Posterior vena cava (tissue), 2 donors: ENCODE results near the gene SLC6A8. TPM values are rescaled to one million over a fixed set of nuclear protein-coding genes. Genes with fewer than 3 reads are reported as not detected.
A peak's percentile ranks its signal among the peaks of the same experiment; 100 is the strongest.
"Not testable (repeated sequence)": the region's sequence is repeated elsewhere in the genome, so short reads cannot be mapped to it uniquely, and the experiment has no call there.

Experiments used
- DNase-seq: peaks from one replicate; pipeline ENCODE4 v3.0.0-alpha.2; 2020; ENCODE audit warnings: low spot score
- intact Hi-C, 2 donors: fragments of 100-400 bp; cut with DNase I; formaldehyde crosslinking; loops; one replicate each; pipeline versions ENCODE4 v1.14.1 to v1.14.2; 2022 to 2023
- total RNA-seq, 2 donors: library from RNA; stranded (reverse); fragmentation: NEBNext Ultra II Directional; extraction: Animal tissue kit (Norgen Biotek cat#: 25700); gene quantifications; one replicate each; pipeline ENCODE4 v1.2.1, GENCODE V29; 2021
- donor health status: DM: yes; HTN: yes; CAD: no.
- donor health status: DM: yes; HTN: yes; CAD: no.

The SLC6A8 gene
- total RNA-seq, 2 donors from 2014 or later, result 33.5 to 42.3 TPM

DNA sequence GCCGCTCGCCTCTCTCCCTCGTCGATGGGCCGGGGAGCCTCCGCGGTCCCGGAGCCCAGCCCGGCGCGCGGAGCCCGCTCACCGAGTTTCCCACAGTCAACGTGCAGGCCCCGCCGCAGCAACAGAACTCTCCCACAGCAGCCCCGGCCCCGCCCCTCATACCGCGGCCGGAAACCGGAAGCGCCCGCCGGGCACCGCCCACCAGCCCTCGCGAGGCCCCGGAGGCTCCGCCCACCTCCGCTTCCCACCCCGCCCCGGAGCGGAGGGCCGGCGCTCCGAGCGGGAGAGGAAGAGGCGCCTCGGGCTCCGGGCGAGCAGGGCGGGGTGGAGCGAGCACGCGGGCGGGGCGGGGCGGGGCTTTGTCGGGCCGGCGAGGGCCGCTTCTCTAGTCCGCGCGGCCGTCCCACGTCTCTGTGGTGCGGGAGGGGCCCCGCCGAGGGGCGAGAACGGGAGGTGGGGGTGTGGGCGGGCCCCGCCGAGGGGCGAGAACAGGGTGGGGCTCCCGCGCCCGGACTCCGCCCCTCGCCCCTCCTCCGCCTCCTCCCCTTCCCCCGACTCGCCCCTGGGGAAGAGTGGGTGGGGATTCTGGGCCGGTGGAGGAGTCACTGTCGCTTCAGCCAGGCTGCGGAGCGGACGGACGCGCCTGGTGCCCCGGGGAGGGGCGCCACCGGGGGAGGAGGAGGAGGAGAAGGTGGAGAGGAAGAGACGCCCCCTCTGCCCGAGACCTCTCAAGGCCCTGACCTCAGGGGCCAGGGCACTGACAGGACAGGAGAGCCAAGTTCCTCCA lies 36.7 kb downstream of the SLC6A8 start, which contains the start of the genes ABCD1 and BCAP31:
Gene ABCD1 (plus strand): TSS at position 605 of the 787 bp plus-strand sequence. CDS start 411 bp downstream, outside the sequence.
Gene BCAP31 (minus strand): TSS at position 136 of the 787 bp plus-strand sequence. CDS start 1,143 bp downstream, outside the sequence.
- peak; percentile 96 for DNase-seq
- intact Hi-C loops, result no loop called here

DNA sequence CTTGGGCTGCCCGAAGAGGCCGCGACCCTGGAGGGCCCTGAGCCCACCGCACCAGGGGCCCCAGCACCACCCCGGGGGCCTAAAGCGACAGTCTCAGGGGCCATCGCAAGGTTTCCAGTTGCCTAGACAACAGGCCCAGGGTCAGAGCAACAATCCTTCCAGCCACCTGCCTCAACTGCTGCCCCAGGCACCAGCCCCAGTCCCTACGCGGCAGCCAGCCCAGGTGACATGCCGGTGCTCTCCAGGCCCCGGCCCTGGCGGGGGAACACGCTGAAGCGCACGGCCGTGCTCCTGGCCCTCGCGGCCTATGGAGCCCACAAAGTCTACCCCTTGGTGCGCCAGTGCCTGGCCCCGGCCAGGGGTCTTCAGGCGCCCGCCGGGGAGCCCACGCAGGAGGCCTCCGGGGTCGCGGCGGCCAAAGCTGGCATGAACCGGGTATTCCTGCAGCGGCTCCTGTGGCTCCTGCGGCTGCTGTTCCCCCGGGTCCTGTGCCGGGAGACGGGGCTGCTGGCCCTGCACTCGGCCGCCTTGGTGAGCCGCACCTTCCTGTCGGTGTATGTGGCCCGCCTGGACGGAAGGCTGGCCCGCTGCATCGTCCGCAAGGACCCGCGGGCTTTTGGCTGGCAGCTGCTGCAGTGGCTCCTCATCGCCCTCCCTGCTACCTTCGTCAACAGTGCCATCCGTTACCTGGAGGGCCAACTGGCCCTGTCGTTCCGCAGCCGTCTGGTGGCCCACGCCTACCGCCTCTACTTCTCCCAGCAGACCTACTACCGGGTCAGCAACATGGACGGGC lies 37.5 kb downstream of the SLC6A8 start:
- intact Hi-C loops, result no loop called here

DNA sequence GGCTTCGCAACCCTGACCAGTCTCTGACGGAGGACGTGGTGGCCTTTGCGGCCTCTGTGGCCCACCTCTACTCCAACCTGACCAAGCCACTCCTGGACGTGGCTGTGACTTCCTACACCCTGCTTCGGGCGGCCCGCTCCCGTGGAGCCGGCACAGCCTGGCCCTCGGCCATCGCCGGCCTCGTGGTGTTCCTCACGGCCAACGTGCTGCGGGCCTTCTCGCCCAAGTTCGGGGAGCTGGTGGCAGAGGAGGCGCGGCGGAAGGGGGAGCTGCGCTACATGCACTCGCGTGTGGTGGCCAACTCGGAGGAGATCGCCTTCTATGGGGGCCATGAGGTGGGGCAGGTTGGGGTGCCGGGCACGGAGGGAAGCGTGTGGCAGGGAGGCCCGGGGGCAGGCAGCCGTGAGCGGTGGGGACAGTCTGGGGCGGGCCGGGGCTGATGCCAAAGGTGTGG lies 38.1 kb downstream of the SLC6A8 start:
- intact Hi-C loops, result no loop called here
- no peak for DNase-seq

More for the DNA sequence above, 37.5 kb downstream of the SLC6A8 start:
- no peak for DNase-seq

DNA sequence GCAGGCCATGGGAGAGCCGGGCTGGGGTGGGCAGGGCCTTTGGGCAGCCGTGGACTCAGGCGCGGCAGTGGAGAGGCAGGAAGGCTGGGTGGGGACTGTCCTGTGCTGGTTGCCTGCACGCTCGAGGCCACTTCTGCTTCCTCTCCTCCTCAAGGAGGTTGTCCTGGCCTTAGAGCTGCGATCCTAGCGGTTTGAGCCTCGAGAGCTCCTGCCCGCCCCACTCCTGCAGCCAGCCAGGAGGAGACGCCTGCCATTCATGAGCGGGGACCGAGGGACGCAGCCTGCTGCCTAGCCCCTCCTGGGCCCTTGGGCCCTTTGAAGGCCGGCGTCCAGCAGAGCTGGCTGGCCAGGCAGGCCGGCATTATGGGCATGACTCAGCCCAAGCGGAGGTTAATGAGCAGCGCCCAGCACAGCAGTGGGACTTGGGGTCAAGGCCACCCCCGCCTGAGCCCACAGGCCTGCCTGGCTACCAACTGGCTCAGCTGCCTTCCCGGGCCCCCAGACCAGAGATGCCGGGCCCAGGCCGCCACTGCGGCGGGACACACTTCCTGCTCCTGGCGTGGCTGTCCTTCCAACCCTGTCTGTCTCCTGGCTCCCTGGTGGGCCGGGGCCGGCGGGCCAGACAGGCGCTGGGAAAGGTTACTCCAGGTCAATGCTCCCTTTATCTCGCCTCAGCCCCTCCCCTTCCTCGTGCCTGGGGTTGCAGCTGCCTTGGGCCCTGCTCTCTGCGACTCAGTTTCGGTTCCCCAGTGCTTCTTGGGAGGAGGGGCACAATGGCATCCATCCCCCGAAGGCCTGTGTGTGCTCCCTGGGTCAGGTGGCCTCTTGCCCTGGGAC lies 38.8 kb downstream of the SLC6A8 start:
- intact Hi-C loops, result no loop called here
- DNase-seq, result peak; percentile 89

DNA sequence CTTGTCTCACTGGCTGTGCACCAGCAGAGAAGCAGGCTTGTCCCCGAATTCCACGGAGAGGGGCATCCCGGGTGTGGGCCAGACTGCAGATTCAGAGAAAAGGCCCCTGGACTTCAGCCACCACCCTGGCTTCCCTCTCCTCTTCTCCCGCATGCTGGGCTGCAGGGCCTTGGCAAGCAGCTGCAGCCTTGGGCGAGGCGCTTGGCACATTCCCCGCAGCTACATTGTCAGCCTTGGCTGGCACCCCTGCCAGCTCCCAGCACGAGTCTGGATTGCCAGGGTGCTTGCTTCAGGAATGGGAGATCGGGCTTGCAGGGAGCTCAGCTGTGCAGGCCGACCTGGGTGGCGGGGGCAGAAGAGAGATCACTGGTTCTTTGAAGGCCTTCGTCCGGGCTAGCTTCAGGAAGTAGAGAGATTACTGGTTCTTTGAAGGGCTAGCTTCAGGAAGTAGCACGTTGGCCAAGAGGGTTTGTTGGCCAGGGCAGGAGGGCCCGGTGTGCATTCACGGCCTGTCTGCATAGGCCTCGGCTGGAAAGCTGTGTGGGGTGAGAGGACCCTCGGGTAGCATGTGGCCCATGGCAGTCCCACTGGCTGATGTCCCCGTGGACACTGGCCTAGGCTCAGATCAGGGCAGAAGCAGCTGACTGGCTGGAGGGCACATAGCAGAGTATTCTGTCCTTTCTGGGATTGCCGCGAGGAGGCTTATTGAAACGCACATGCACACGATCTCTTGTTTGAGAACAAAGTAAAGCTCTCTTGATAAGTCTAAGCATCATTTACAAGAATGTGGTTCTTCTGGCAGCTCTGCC lies 39.6 kb downstream of the SLC6A8 start:
- intact Hi-C loops, result no loop called here
- DNase-seq, result no peak

DNA sequence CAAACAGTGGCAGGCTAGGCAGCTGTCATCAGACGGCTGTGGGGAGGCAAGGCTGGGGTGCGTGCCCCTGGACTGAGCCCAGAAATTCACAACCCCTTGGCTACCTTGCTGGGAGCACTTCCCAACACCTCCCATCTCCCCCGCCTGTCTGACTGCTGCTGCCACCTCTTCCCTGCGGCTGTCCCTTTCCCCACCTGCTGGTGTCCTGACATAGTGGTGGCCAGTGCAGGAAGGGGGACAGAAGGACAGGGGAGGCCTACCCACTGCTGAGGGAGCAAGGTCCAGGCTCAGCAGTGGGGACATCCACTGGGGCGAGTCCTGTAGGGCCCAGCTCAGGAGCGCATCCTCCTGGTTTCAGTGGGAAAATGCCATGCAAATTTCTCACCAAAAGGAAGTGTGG lies 40.4 kb downstream of the SLC6A8 start:
- no peak for DNase-seq
- intact Hi-C loops, result no loop called here

DNA sequence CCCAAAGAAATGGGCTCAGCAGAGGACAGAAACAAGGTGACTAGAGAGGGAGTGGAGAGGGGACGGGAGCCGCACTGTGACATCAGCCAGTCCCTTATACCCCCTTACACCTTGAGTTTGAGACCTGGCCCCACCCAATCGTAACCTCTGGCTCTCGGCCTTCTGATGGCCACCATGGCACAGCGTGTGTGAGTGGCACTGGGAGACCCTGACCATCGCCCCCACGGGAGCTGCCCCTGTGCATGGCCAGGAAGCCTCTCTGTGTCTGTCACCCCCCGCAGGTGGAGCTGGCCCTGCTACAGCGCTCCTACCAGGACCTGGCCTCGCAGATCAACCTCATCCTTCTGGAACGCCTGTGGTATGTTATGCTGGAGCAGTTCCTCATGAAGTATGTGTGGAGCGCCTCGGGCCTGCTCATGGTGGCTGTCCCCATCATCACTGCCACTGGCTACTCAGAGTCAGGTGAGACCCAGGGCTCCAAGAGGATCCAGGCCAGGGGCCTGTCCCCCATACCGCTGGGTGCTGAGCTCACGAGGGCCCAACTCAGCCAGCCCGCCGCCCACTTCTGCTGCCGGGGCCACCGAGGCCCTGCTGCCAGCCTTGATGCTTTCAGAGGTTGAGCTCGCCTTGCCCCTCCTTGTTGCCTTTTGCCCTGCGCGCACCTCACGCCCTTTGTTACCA lies 41.4 kb downstream of the SLC6A8 start:
- DNase-seq, result no peak
- intact Hi-C loops, result no loop called here

DNA sequence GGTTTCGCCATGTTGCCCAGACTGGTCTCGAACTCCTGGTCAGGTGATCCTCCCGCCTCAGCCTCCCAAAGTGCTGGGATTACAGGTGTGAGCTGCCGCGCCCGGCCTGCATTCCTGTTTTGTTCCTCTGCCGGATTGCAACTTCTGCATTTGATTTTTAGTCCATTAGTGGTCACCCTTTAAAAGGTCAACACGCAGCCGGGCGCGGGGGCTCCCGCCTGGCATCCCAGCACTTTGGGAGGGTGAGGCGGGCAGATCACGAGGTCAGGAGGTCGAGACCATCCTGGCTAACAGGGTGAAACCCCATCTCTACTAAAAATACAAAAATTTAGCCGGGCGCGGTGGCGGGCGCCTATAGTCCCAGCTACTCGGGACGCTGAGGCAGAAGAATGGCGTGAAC lies 42.4 kb downstream of the SLC6A8 start:
- DNase-seq, intact Hi-C loops: not testable (repeated sequence)

DNA sequence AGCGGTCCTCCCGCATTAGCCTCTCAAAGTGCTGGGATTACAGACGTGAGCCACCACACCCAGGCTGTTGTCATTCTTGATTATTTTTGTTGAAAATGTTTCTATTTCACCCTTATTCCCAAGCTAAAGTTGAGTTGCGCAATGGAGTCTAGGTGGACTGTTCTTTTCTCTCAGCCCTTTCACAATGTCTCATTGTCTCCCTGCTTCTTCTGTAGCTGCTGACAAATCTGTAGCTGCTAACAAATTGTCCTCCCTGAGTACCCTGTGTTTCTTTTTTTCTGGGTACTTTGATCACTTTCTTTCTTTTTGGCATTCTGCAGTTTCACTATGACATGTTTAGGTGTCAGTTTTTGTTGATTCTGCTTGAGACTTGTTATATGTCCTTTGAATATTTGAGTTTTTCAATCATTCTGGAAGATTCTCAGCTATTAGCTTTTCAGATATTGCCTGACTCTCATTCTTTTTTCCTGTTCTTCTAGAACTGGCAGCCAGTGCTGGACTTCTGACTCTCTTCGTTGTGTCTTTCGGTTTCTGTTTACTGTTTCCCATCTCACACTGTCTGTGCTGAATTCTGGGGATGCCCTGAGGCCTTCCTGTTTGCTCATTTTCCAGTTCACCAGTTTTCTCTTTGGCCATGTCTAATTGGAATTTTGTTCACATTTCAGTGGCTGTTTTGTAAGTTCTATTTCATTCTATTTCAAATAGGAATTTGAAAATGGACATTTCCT lies 43.6 kb downstream of the SLC6A8 start:
- intact Hi-C loops, result no loop called here
- no peak for DNase-seq

DNA sequence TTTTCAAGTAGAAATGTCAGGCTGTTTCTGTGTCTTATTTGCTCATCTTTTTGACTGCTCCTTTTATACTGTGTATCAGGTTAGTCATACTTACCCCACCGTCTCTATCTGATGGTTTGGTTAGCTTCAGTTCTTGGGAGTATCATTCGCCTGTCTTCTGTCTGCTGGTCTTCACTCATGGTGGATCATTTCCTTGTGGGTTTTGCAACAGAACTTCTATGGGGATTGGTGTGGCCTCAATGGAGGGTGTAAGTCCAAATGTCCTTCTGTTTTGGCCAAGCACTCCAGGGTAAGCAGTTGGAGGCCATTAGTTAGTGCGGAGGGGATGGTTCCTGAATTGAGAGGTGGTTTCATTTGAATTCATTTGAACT lies 44.1 kb downstream of the SLC6A8 start:
- no peak for DNase-seq
- intact Hi-C loops, result no loop called here

DNA sequence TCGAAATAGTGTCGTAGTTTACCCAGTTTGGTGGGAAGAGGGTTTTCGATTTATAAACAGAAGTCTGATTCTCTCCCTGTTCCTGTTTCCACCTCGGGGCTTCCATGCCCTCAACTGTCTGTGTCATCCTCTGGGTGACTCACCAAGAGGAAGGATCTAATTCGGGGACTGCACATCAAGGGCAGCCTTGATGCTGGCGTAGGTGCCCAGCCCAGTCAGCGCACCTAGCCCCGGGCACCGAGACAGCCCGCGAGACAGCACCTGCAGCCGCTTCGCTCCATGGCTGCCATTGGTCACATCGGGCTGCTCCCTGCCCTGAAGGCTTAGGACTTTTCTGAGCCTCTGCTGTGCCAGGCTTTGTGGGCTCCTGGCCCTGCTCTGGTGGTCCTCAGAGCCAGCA lies 44.7 kb downstream of the SLC6A8 start:
- intact Hi-C loops, result no loop called here
- DNase-seq, result no peak

DNA sequence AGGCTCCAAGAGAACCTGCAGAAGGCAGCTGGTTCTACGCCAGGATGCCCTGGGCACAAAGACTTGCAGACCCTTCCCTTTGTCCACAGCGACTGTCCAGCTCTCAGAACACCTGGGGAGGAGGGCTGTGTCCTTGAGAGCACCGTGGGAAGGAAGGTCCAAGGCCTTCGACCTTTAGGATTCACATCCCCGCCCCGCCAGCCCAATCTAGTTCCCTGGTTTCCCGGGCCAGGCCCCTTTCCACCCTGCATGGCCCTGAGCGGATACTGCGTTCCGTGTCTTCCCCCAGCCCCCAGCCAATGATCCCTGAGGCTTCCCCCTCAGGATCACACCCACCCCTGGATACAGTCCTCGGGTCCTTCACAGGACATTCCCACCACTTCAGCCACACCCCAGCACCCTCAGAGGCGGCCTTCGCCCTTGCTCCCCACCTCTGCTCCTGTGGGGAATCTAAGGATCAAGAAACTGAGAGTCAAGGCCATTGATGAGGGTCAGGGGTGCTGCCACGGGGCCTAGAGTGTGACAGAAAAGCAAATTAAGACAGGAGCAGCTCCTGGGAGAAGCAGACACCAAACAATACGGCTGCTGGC lies 46.0 kb downstream of the SLC6A8 start:
- no peak for DNase-seq
- intact Hi-C loops, result no loop called here

DNA sequence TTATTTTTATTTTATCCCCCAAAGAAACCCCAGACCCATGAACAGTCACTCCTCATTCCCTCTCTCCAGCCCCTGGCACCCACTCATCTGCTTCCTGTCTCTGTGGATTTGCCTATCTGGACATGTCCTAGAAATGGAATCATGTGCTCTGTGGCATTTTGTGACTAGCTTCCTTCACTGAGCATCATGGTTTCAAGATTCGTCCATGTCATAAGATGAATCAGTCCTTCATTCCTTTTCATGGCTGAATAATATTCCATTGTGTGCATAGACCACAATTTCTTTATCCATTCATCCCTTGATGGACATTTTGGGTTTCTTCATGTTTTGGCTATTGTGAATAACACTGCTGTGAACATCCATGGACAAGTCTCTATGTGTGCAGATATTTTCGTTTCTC lies 47.1 kb downstream of the SLC6A8 start:
- DNase-seq, result no peak
- intact Hi-C loops, result no loop called here

DNA sequence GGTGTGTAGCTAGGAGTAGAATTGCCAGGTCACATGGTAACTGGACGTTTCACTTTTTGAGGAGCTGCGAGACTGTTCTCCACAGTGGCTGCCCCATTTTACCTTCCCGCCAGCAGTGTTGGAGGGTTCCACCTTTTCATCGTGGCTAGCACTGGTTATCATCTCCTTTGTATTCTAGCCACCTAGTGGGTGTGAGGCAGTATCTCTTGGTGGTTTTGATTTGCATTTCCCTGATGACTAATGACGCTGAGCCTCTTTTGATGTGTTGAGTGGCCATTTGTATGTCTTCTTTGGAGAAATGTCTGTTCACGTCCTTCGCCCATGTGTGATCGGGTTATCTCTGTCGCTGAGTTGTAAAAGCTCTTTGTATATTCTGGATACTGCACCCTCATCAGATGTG lies 47.5 kb downstream of the SLC6A8 start:
- intact Hi-C loops, result no loop called here
- no peak for DNase-seq

DNA sequence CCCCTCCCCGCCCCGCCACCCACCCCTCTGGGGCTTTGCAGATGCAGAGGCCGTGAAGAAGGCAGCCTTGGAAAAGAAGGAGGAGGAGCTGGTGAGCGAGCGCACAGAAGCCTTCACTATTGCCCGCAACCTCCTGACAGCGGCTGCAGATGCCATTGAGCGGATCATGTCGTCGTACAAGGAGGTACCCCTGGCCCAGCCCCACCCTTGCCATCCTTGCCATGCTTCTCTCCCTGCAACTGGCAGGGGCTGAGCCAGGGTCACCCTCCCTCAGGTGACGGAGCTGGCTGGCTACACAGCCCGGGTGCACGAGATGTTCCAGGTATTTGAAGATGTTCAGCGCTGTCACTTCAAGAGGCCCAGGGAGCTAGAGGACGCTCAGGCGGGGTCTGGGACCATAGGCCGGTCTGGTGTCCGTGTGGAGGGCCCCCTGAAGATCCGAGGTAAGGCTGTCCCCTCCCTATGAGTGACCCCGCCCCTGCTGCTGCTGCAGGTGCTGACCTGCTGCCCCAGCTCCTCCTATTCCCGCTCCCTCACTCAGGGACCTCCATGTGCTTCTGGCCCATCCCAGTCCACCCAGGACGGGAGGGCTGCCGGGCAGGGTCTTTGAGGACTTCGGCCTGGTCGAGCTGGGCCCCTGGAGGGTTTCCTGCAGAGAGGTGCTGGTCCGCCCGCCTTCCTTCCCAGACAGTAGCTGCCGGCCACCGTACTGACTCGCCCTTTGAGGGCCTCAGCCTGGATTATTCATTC lies 48.5 kb downstream of the SLC6A8 start:
- intact Hi-C loops, result no loop called here
- no peak for DNase-seq

DNA sequence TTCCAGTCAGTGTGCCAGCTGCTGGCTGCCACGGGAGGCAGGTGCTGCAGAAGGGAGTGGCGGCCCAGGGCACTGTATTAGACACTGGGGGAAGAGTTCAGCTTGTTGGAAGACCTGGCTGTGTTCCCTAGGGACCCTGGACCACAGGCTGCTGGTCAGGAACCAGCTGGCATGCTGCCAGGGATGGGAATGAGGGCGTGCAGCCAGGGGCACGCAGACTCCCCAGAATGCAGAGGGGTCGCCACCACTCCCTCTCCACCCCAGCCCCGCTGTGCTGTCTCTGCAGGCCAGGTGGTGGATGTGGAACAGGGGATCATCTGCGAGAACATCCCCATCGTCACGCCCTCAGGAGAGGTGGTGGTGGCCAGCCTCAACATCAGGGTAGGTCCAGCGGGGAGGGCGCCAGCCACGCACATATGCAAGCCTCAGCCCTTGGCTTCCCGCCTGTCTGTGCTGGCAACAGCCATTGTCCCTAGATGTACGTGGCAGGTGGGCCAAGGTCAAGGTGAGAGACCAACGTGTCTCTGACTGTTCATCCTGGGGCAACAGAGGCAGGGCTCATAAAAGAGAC lies 49.2 kb downstream of the SLC6A8 start:
- intact Hi-C loops, result no loop called here
- DNase-seq, result no peak
